GM18499 (cell line): ENCODE results near the gene MEG3.

Source experiments
- ATAC-seq: cut with Tn5 transposase; IDR thresholded peaks from one replicate; pipeline ENCODE4 v1.9.1; 2021; ENCODE audit warnings: moderate number of reproducible peaks; ENCODE audit not compliant: insufficient read depth, unreplicated experiment

Gene MEG3

DNA sequence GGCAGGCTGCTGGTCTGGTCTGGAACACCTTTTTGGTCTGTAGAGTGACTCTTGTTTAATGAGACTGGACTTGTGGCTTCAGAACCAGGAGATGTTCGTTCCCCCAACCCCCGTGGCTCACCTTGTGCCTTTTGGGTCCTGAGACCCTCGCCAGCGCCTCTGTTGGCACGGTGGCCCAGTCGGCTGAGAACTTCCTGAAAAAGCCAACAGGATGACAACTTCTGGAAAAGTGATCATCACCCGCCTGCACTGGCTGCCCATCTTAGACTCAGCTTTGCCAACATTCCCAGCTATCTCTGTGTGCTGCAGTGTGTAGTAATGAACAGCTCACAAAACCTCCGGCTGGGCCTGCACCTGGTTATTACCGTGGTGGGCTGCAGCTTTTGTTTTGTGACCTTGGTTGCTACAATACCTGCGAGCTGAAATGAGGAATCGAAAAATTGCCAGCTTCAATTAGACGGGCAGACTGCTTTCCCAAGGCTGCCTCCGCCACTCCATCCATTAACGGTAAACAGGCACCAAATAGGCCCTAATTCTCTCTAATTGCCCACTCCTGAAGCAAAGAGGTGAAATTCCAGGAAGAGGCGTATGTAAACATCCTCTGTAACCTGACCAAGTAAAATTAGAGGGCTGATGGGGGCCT is 16.0 kb downstream of the MEG3 start:
- no peak for ATAC-seq

DNA sequence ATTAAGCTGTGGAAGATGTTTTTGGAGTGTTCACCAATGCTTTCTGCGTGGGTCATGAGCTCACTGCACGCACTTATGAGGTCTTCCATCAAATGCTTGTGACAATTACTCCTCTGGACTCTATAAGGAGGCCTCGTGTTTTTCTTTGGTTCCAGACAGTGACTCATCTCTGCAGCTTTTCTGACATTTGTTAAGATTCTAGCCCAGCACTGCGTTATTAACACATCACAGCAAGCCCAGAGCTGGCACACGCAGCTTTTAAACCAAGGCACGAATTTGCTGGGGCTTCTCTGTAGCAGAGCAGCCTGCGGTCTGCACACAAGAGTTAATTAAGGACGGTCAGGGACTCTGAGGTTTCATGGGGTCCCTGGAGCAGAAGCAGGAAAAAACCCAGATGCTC is 16.9 kb downstream of the MEG3 start:
- no peak for ATAC-seq

DNA sequence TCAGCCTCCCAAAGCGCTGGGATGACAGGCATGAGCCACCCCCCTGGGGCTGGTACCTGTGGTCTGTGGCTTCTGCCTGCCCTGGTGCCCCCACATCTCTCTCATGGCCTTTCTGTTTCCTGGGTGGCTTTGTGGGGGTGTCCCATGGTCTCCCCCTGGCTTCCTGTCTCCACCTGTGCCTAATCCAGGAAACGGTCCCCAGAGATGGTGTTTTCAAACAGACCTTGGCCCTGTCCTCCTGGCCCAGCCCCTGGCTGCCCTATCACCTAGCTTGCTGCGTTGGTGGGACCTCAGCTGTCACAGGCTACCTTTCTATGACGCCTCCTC is 18.1 kb downstream of the MEG3 start:
- ATAC-seq = no peak

DNA sequence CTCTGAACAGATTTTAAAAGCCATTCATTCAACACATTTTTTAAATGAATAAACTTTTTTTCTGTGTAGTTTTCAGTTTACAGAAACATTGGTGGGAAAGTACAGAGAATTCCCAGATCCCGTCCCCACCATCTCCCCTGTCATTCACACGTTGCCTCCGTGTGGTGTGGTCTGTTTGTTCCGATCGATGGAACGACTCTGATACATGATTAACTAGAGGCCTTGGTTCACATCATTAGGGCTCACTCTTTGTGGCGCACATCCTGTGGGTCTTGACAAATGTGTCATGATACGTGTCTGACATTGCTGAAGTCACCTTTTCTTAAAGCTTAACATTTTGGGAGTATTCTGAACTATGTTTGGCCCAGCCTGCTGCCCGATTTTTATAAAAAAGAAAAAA is 18.5 kb downstream of the MEG3 start:
- no peak for ATAC-seq

DNA sequence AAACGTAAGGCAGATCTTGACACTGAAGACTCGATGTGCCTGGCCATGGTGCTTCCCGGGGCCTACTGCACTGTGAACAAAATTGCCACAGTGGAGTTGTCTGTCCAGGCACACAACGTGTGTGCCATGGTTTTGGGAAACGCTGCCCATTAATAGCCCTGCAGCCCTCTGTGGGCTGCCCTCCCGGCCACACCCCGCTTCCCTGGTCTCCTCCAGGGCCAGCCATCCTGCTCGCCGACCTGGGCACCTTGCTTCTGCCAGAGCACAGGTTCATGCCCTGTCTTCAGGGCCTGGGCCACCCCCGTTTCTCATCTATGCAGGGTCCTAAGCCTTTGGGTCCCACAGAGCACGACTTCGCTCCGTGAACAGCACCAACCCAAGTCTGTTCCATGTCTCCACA is 18.9 kb downstream of the MEG3 start:
- no peak for ATAC-seq

DNA sequence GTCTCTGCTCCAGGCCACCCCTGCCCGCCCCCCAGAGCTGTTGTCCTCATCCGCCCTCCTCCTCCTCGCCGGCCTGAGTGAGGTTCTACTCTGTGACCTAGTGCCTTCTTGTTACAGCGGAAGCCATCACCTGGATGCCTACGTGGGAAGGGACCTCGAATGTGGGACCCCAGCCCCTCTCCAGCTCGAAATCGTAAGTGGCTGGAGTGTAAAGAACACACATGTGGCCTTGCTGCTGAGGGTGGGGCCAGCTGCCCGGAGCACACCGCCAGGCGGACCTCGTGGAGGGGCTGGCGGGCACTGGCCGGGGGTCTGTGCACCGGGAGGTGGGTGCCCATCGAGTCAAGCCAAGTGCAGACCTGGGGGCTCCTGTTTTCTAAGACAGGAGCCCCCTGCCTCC is 19.4 kb downstream of the MEG3 start:
- no peak for ATAC-seq

DNA sequence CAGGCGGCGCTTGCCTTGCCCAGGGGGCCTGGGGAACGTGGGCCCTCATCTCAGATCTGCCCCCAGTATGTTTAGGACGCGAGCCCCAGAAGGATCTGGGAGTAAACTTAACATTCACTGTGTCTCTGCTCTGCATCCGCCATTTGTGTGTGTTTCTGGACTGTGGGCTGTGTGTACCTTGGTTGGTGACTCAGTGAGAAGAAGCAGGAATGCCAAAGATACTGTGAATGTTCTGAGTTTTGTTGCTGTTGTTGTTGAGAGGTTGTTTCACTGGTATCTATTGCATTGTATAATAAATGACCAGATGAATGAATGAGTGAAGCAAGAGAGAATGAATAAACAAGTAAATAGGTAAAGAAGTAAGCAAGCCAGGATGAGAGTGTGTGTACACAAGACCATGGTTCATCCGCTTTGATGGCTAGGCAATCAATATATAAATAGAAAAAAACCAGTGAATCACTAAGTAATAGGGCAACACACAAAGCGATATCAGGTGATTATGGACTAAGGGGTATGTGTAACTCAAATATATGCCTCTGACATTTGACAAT is 20.5 kb downstream of the MEG3 start:
- no peak for ATAC-seq

DNA sequence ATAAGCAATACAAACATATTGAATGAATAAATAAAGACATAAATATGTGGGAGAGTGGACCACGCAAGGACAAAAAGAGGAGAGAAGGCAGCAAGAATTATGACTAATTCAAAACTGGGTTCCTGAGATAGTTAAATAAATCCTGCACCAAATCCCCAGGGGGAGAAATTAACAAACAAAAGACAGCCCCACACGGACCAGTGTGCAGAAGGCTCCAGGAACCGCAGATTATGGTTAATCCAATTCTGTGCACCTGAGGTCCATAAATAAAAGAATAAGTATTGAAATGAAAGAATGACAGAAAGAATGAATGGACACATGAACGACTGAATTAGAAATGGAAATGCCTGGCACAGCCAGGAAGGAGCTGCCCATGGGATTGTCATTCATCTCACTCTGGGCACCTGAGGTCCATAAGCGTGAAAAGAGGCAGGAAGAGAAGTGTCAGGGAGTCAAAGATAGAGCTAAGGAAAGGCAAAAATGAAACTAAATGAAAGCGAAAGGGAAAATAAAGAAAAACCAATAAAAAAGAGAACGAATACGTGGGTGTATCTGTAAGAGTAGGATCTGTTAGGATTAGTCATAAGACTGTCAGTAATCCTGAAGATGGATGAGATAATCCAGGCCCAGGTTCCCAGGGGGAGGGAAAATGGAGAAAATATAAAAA is 23.3 kb downstream of the MEG3 start:
- no peak for ATAC-seq

DNA sequence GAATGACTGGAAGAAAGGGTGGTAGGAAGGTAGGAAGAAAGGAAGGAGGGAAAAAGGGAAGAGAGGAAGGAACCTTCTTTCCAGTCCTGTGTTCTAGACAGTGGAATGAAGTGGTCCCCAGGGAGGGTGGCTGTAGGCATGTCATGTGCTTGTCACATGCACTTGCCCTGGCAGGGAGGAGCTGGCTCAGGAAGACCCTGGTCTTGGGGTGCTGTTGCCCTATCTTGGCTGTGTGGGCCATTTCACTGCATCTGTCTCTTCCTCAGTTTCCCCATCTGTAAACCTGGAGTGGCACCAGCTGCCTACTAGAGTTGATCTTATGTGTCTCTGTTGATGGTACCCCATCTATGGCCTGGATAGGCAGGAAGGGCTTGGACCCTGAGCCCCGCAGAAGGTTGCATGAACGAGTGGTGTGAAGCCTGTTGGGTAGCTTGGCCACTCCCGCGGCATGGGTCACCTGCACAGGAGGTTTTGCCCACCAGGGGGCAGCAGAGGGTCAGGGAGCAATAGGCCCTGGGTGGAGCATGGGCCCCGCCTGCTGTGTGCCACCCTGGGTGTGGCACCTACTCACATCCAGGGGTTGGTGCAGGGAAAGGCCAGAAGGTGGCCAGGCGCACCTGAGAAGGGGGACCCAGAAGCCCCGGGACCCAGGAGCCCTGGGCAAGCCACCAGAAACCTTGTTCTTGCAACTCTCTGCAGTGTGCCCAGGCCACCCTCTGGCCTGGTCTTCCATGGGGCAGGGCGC is 25.1 kb downstream of the MEG3 start:
- no peak for ATAC-seq

DNA sequence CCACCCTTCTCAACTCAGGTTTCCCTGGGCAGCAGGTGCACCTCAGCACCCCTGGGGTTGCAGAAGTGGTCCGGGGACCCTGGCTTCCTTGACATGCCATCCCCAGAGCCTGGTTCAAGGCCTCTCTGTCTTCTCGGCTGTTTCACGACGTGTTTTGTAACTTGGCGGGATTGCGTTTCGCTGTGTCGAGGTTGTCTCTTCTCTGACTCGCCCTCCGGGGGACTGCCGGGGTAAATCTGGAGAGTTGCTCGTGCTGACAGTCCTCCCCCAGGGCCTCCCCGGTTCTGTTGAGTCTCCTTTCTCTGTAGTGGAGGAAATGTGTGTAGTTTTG is 25.6 kb downstream of the MEG3 start:
- no peak for ATAC-seq

DNA sequence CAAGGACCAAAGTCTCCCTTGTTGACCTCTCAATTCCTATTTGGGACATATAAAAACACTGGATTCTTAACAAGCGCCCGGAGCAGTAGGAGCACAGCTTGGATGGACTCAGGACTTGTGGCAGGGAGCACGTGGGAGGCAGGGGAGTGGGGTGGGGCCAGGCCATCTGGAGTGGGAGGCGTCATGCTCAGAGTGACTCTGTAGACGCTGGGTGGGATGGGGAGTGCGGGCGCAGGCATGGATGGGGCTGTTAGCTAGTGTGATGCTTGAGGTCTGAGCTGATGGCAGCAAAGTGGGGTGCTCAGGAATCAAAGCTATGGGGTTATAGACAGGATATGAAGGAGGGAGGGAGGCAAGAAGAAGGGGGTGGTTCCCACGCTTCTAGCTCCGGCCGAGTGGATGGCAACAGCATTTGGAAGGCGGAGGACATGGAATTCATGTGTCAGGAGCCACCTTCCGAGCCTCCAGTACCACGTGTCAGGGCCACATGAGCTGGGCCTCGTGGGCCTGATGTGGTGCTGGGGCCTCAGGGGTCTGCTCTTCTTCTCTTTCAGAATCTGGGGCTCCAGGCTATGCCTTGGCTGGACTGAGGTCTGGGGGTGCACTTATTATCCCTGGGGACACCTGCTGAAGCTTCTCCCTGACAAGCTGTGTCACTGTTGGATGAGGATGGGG is 26.2 kb downstream of the MEG3 start:
- ATAC-seq = no peak

DNA sequence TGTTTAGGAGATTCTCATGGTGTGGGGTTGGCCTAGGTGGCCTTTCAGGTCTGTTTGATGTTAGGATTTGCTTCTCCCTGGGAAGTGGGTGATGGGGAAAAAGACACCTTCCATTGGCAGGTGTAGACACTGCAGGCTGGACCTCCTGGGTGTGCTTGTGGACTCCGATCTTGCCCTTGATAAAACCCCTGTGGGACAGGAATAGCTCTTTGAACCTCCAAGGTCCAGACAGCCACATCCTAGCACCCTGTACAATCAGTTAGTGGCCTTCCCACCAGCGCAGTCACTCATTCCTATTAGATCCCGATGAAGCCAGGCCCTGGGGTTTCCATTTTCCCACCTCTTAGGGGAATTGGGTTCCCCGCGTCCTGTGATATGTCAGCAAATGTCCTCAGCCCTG is 28.5 kb downstream of the MEG3 start:
- ATAC-seq = no peak

DNA sequence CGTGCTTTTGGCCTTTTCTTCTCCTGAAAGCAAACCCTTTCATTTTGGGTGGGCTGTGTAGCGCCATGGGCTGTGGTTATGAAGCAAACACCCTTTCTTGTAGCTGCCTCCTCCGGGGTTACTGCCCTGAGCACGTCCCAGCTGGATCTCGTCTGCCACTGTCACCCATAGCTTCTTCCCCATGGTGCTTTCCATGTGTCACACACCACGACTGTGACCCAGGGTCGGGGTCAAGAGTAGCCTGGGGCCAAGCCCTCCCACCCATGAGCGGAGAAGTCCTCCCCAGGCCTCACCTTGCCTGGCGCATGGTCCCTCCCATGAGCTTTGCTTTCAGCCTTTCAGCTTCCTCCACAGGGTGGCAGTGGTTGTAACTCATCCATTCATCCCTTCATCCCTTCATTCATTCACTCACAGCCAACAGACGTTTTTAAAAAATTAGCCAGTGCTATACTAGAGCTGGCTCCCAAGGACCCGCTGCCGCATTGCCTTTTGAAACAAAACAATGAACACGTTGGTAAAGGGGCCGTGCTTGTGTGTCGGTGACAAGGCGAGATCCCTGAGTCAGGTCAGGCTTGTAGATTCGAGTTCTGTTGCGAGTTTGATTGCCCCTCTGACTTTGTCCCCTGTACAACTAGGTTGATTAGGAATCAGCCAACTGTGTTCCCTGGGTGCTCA is 29.5 kb downstream of the MEG3 start:
- ATAC-seq = no peak

DNA sequence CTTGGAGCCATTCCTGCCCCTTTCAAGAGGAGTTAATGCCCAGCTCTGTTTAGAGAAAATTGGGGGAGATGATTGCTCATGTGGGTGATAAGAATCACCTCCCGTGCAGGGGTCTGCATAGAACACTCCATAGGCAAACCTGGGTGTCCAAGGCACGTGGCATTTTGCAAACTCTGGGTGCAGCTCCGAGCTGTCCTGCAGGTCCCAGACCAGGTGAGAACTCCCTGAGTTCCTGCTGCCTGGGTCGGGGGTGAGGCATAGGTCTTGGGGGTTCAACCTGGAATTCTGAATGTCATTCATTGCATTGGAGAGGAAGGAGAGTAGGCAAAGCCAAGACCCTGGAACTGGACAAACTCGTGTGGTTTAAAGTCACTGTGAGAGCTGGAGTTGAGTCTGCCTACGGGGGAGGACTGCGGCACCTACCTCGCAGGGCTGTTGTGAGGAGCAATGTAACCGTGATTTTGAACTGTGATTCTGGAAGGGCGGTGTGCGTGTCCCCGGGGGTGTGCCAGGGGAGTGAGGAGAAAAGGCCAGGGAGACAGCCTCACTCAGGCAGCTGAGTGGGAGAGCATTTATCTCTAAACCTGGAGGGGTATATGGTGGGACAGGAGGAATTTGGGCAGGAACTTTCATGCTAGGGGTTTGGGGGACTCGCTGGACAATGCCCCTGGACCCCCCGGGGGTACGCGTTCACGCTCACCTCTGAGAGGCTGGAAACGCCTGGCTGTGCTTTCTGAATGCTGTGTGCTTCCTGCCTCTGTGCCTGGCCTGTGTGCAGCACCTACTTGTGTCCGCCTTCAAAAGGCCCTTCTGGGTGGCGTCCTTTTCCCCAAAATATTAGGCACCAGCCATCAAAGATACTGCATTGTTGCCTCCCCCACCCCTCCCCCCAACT is 30.4 kb downstream of the MEG3 start:
- ATAC-seq = no peak

DNA sequence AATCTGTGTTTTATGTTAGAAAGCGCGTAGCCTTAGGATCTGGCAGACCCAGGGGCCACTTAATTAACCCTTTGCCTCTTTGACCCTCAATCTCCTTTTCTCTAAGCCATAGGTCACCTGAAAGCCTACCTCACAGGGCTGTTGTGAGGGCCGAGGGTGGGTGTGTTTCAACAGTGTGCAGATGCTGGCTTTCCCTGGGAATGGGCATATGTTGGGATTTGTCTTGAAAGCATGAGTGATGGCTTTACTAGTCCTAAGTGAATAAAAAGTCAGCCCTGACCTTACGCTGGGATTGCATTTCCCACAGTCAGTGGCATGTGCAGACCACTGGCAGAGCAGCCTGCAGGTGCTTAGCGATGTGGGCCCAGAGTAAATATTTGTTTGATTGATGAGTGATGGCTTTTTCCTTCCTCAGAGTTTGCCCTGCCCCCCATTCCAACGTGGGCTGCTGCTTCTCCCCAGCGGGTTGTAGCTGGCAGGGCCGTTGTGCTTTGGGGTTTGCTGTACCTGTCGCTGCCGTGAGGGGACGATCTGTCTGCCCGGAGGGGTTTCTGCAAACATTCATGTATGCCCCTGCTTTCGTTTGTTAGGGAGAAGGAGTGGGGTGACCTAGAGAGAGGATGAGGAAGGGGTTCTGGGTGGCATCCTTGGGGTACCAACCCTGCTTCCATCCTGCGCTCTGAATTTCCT is 31.5 kb downstream of the MEG3 start:
- no peak for ATAC-seq

DNA sequence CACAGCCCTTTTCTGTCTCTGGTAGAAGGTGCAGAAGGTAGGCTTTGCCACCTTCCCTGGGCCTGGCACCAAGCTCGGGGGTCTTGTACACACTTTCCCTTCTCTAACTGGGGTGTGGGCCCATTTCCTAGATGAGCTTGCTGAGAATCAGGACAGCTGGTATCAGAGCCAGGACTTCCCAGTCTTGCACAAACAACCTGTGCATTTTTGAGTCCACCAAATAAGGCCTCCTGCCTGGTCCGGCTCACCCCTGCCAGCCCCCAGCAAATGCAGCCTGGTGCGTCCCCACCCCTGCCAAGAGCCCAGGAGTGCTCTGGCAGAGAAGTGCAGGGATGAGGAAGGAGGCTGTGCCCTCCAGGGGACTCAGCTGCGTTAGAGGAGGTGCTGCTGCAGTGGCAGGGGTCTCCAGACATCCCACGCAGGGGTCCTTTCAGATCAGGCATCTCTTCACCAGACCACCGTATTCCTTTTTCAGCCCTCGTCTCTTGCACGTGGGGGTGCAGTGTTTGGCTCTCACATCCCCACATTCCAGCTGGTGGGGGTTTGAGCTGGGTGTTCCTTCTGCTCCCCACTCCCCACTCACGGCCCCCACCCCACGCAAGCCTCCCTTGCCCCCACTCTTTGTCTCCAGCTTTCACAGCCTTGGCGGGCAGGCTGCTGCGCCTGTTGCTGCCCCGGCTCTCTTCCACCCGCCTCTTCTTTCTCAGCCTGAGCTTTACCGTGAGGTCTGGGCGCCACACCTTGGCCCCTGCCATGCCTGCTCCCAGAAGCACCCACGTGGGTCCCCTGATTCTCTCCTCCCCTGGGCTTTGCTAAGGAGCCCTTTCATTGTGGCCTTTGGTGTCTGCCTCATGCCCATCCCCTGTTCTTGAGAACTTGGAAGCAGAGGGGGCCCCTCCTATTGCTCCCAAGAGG is 32.3 kb downstream of the MEG3 start:
- ATAC-seq = no peak

DNA sequence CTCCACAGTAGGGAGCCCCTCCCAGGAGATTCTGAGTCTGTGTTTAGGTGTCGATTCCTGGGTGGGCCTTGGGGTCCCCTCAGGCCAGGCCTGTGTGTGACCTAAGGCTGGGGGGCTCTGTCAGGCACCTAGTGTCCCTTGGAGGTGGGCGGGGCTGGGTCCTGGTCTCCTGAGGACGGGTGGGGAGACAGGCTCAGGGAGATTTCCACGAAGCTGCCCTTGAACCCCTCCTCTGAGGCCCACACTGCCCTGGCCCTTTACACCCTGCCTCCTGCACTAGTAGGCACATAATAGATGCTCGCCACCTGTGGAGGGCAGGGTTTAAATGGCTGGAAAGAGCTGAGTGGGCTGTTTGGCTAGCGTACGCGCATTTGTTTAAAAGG is 32.9 kb downstream of the MEG3 start:
- ATAC-seq = no peak

DNA sequence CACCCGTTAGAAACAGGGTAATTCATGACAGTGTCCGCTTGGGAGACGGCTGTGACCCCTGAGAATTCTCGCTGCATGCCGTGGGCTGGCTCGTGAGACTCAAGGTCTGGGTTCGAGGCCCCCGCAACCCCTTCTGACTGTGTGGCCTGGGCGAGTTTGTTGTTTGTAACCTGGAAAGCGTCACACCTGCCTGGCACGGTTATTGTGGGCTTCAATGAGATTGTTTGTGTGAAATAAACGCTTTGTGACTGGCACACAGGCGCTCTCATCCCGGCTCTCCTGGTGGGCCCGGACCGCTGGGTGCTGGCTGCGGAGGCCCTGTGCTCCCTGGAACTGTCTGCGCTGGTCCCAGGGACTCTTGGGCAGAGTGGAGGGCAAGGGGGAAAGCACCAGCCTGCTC is 33.9 kb downstream of the MEG3 start:
- ATAC-seq = no peak
